HG02870 (cell line): Measurements from ENCODE around the gene TBC1D22A.
"Not testable (repeated sequence)": the region's sequence is repeated elsewhere in the genome, so short reads cannot be mapped to it uniquely, and the experiment has no call there.

Source experiments
- ATAC-seq: cut with Tn5 transposase; IDR thresholded peaks from one replicate; pipeline ENCODE4 v1.9.1; 2021; ENCODE audit warnings: mild to moderate bottlenecking, moderate library complexity; ENCODE audit not compliant: unreplicated experiment

TBC1D22A gene

GRCh38 chr22:47125603-47126002, 363.2 kb downstream of the TBC1D22A start:
- no peak for ATAC-seq

DNA sequence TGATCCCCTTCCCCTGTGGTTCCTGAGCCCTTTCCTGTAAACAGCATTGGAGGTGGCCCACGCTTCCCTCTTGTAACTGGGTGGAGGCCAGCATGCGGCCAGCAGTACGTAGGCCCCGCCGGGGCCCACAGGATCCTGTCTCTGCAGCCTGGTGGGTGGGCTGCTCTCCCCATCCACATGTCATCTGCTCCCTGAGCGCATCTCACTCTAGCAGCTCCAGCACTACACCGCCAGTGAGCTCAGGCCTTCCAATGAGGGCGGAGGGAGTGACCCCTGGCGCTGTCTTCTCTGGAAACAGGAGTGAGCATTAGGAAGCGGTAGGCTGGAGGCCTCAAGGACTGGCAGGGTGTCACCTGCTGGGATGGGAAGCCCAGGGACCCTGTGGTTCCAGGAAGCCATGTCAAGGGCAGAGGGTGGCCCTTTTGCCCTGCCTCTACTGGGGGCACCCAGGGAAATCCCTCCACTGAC, 363.9 kb downstream of the TBC1D22A start:
- no peak for ATAC-seq

GRCh38 chr22:47127441-47127871, 365.0 kb downstream of the TBC1D22A start:
- no peak for ATAC-seq

GRCh38 chr22:47128216-47128615, 365.8 kb downstream of the TBC1D22A start:
- ATAC-seq, result no peak

GRCh38 chr22:47128622-47129215, 366.3 kb downstream of the TBC1D22A start:
- ATAC-seq, result no peak

GRCh38 chr22:47129902-47130635, 367.6 kb downstream of the TBC1D22A start:
- ATAC-seq, result no peak

DNA sequence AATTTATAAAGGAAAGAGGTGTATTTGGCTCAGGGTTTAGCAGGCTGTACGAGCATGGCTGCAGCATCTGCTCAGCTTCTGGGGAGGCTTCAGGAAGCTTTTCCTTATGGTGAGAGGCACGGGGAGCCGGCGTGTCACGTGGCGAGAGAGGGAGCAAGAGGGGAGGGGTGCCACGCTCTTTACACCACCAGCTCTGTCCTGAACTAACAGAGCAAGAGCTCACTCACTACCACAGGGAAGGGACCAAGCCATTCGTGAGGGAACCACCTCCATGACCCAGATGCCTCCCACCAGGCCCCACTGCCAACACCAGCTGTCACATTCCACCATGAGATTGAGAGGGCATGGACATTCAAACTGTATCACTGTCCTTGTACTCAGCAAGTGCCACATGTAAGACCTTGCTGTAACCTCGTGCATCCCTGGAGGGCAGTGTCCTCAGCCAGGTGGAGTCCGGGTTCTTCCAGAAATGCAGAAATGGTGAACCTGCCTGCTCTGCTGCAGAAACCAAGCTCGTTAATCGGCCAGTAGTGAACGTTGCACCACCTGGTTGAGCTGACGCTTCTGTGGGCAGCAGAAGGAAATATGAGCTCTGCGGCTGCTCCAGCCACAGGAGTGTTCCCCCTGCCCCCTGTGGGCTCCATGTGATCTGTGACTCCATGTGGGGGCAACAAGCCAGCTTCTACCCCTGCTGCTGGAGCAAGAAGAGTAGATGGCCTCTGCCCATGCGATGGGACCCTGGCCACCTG, 368.6 kb downstream of the TBC1D22A start:
- no peak for ATAC-seq

DNA sequence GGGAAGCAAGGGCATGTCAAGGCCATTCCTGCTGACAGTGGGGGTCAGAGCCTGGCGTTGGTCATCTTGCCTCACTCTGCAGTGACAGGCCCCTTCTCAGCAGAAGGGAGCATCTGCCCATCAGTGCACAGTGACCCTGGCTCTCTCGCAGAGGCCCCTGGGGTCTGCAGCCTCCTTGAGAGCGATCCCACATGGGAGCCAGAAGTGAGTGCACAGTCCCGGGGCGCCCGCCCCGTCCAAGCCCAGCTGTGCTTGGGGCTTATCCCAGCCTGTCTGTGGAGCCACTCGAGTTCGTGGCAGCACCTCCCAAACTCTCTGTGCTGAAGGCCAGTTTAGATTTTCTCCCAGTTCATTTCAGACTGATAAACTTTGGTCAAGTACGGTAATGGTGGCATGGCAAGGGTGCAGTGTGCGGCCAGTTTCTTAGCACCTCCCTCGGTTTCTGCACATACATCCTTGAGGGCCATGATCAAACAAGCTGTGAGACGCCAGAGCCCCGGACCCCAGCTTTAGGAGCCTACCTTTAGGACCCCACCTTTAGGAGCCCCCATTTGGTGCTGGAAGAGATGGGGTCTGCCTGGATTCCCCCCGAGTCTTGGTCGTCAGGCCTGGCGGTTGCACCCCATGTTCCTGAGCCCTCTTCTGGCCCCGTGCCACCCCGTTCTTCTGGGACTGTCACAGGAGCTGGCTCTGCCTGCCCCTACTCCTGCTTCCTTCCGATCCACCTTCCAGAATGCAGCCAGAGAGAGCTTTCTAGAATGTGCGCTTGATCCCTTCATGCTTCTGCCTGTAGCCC, 369.4 kb downstream of the TBC1D22A start:
- ATAC-seq, result no peak

- ATAC-seq, result no peak
These were observed 370.0 kb downstream of the TBC1D22A start for GRCh38 chr22:47132428-47132825.

DNA sequence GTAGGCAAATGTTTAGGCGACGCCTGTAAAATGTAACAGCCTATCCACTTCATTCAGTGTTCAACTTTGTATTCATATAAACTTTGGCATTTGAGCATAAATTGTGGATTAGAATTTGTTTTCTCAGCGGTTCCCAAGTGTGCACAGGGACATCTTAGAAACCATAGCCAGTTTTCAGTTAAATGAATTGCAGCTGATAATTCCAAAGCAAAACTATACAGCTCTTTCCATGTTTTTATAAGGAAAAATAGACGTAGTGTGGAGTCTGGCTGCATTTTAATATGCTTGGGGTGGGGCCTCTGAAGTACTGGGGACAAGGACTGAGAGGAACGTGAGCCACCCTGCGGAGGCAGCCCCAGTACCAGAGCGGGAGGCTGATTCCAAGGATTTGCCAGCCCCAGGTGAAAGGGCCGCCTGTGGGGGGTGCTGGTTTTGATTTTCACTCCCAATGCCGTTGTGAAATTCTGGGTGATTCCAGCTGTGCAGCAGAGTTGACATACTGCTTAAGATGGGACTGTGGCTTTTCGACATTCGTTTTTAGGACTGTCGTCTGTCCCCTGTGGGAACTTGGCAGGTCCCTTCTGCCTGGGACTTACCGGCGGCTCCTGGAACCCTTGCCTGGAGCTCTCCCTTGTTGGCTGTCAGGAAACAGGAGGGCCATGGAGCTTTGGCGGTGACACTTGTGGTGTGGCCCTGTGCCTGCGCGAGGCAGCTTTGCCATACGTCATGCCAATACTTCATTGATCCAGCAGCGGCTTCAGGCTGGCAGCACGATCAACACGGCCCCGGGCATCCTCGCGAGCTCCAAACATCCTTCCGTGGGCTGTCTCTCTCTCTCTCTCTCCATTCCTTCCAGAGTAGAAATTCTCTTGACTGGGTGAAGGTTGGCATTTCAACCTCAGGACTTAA, 370.9 kb downstream of the TBC1D22A start:
- ATAC-seq, result no peak

DNA sequence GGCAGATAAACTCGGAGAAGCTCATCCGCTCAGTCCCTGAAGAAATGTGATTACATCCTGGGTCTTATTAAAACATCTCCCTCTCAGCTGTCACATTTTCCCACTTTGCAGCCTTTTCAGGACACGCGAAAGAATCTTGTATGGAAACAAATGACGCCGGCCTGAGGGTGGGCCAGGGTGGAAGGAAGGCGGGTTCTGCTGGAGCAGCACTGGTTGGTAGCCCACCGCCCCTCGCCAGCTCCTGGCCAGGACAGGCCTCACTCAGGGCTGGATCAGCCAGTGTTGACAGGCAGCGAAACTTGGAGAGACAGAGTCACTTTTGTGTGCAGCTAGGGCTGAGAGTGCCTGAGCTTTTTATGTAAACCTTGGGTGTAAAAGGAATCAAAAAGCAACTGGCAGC, 371.8 kb downstream of the TBC1D22A start:
- no peak for ATAC-seq

DNA sequence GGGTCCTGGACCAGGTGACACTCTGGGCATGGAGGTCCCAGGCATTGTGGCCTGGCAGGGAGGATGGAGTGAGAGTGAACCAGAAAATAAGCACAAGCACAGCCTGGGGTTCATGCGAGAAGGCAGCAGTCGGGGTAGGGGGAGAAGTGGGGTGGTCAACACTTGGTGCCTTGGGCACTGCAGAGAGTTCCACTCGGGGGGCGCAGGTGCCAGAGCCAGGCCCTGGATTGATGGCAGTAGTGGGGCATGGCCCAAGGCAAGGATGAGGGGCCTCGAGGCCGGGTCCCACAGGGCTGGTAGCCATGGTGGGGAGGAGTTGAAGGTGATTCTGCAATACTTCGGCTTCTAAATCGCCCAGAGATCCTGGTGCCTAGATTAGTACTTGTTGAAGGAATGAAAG, 372.9 kb downstream of the TBC1D22A start:
- ATAC-seq, result no peak

DNA sequence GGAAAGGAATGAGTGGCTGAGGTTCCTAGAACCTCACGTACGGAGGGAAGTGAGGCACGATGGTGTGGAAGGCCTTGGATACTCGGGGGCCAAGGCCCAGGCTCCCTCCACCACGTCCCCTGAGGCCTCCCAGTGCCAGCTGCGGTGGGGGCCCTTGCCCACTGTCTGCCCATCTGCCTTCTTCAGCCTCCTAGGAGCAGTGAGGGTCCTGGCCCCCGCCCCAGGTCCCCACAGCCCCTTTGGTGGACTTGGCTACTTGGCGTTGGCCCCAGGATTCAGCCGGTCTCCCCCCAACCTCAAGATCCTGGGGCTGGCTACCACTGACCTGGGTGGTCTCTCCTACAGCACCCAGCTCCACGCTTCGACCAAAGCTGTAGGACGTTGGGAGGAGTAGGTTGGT, 373.6 kb downstream of the TBC1D22A start:
- no peak for ATAC-seq

DNA sequence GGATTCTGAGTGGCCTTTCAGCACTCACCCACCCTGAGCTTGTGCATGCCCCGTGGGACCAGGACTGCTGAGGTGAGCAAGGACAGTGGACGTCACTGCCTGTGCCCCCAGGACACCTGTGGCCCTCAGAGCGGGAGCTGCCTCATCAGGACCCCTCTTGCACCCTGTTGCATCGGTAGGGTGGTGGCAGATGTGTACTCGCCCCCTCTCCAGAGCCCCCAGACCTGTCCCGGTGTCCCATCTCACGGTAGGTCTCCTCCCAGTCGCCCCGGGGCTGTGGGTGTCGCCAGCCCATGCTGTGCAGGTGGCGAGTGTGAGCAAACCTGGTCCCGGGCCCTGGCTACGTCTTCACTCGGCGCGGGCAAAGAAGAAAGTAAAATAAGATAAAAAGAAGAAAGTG, 374.2 kb downstream of the TBC1D22A start:
- no peak for ATAC-seq

DNA sequence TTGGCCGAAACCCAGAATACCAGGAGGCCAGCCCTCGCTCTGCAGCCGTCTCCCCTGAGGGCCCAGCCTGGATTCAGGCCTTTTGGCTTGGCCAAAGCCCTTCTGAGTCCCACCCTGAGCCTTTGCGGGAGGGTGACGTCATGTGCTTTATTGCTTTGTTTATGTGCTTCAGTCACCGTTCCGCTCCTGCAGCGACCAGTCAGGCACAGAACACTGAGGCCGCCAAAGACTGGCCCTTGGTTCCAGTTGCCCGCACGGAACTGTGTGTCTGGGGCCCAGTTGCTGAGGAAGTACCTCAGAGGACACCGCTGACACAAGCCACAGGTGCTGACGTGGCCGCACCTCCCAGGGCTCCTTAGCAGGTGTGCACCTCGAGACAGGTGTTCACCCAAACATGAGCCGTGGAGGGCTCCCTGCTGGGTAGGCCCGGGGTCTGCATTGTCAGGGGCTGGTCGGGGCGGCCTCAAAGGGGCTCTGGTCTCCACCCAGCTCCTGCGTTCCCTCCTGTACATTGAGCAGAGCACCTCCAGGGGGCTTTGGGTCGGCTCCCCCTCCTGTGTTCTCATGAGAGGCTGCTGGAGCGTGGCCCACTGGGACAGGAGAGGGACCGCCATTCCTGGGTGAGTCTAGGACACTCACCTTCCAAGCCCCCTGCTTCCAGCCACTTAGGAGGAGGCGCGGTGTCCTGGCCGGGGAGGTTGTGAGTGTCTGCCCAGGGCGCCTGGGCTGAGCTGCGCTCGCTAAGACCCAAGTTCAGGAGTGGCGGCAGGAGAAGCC, 376.8 kb downstream of the TBC1D22A start:
- ATAC-seq, result no peak

DNA sequence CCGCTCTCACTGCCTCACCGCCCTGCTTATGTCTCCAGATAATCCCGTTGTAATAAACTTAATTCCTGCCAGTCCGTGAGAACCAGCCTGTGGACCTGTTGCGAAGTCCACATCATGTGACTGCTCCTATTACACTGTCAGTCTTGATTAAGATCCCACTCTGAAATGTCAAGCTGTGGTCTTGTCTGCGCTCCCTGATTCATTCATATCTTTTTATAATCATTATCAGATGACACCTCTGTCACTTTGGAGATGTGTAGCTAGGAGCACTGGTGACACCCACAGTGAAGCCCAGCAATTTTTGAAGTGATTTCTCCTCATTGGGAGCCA, 377.3 kb downstream of the TBC1D22A start:
- ATAC-seq, result no peak

- not testable (repeated sequence) for ATAC-seq
These were observed 378.5 kb downstream of the TBC1D22A start for GRCh38 chr22:47140975-47141374.

GRCh38 chr22:47142427-47143046, 380.1 kb downstream of the TBC1D22A start:
- ATAC-seq, result no peak
